ENCODE results near the gene HTRA3. TPM values are rescaled to one million over a fixed set of nuclear protein-coding genes. Genes with fewer than 3 reads are reported as not detected.

HTRA3 gene
- total and polyA plus RNA-seq, 2 experiments from 2014 or later: 3.2 to 5.2 TPM

- Histone ChIP-seq H3K27ac (no peak overlapping the region), H3K79me2 (ENCODE audit: insufficient read depth) (no peaks in the 10 kb centered on the region), H3K9ac (no peak overlapping the region), H2AFZ (no peak overlapping the region), H3K36me3 (ENCODE audit: low read depth) (no peaks in the 10 kb centered on the region), H4K20me1 (ENCODE audit: insufficient read depth) (no peaks in the 10 kb centered on the region), H3K9me2 (ENCODE audit: insufficient read depth) (no peaks in the 10 kb centered on the region), H3F3A (ENCODE audit: insufficient read depth) (no peaks in the 10 kb centered on the region), H3K9me3 (ENCODE audit: low read depth) (no peaks in the 10 kb centered on the region), H3K4me3 (no peak overlapping the region), H3K4me1 (ENCODE audit: insufficient read depth) (peaks cover 7% of the 10 kb centered on the region; the same call in 1 of the 2 replicates), H3K27me3 (replicated peaks; ENCODE audit: insufficient read depth) (no peaks in the 10 kb centered on the region), H3K4me2 (ENCODE audit: unreplicated experiment) (no peak overlapping the region)
- WGBS, 2 experiments (ENCODE audit: low coverage in 1 of 2, low lambda C conversion rate in 2 of 2, missing lambda C conversion rate in 2 of 2): 92 to 94% methylated on average over 7 of the region's 7 CpGs
- no peak for DNase-seq
- TF ChIP-seq EZH2 (IDR thresholded peaks at IDR 0.05; ENCODE audit: insufficient read depth, poor library complexity, severe bottlenecking) (no peak), EZH2phosphoT487 (IDR thresholded peaks at IDR 0.05; ENCODE audit: insufficient read depth, low read depth) (no peak)
- in situ Hi-C loops (cut with MboI): no loop called here
These were observed 49.0 kb downstream of the HTRA3 start for GRCh38 chr4:8318509-8318908.

- Histone ChIP-seq H3K36me3 (ENCODE audit: low read depth) (no peaks in the 10 kb centered on the region), H3K27ac (no peak overlapping the region), H2AFZ (no peak overlapping the region), H4K20me1 (ENCODE audit: insufficient read depth) (no peaks in the 10 kb centered on the region), H3K27me3 (replicated peaks; ENCODE audit: insufficient read depth) (no peaks in the 10 kb centered on the region), H3K4me3 (no peak overlapping the region), H3F3A (ENCODE audit: insufficient read depth) (no peaks in the 10 kb centered on the region), H3K79me2 (ENCODE audit: insufficient read depth) (no peaks in the 10 kb centered on the region), H3K9me2 (ENCODE audit: insufficient read depth) (no peaks in the 10 kb centered on the region), H3K4me1 (ENCODE audit: insufficient read depth) (peaks cover 7% of the 10 kb centered on the region; the same call in 1 of the 2 replicates), H3K4me2 (ENCODE audit: unreplicated experiment) (no peak overlapping the region), H3K9me3 (ENCODE audit: low read depth) (no peaks in the 10 kb centered on the region), H3K9ac (no peak overlapping the region)
- in situ Hi-C loops (cut with MboI): no loop called here
- WGBS, 2 experiments (ENCODE audit: low coverage in 1 of 2, low lambda C conversion rate in 2 of 2, missing lambda C conversion rate in 2 of 2): 94 to 100% methylated on average over 6 of the region's 6 CpGs
- DNase-seq: no peak
- TF ChIP-seq EZH2 (IDR thresholded peaks at IDR 0.05; ENCODE audit: insufficient read depth, poor library complexity, severe bottlenecking): no peak
- TF ChIP-seq EZH2phosphoT487 (IDR thresholded peaks at IDR 0.05; ENCODE audit: insufficient read depth, low read depth): no peak
These were observed 49.5 kb downstream of the HTRA3 start for GRCh38 chr4:8319061-8319460.

- no peaks in the 10 kb centered on the region for H3K9me2 ChIP-seq (ENCODE audit: insufficient read depth)
- no peaks in the 10 kb centered on the region for H3K9me3 ChIP-seq (ENCODE audit: low read depth)
- H4K20me1 ChIP-seq (ENCODE audit: insufficient read depth): no peaks in the 10 kb centered on the region
- in situ Hi-C loops (cut with MboI): no loop called here
- DNase-seq: no peak
- no peak overlapping the region for H3K27ac ChIP-seq
- 57 to 58% methylated on average over 13 of the region's 13 CpGs for WGBS, 2 experiments (ENCODE audit: low coverage in 1 of 2, low lambda C conversion rate in 2 of 2, missing lambda C conversion rate in 2 of 2)
- no peak overlapping the region for H2AFZ ChIP-seq
- no peaks in the 10 kb centered on the region for H3F3A ChIP-seq (ENCODE audit: insufficient read depth)
- H3K4me1 ChIP-seq (ENCODE audit: insufficient read depth): peaks cover 7% of the 10 kb centered on the region; the same call in 1 of the 2 replicates
- no peak overlapping the region for H3K4me2 ChIP-seq (ENCODE audit: unreplicated experiment)
- no peak for TF ChIP-seq EZH2 (IDR thresholded peaks at IDR 0.05; ENCODE audit: insufficient read depth, poor library complexity, severe bottlenecking)
- no peak for TF ChIP-seq EZH2phosphoT487 (IDR thresholded peaks at IDR 0.05; ENCODE audit: insufficient read depth, low read depth)
- H3K79me2 ChIP-seq (ENCODE audit: insufficient read depth): no peaks in the 10 kb centered on the region
- H3K4me3 ChIP-seq: no peak overlapping the region
- H3K36me3 ChIP-seq (ENCODE audit: low read depth): no peaks in the 10 kb centered on the region
- no peaks in the 10 kb centered on the region for H3K27me3 ChIP-seq (replicated peaks; ENCODE audit: insufficient read depth)
- H3K9ac ChIP-seq: no peak overlapping the region
These were observed 50.3 kb downstream of the HTRA3 start for GRCh38 chr4:8319731-8320385.

GRCh38 chr4:8320386-8320750, 50.8 kb downstream of the HTRA3 start:
- Histone ChIP-seq H3K4me3 (no peak overlapping the region), H3K4me1 (ENCODE audit: insufficient read depth) (peaks cover 12% of the 10 kb centered on the region), H3K9ac (no peak overlapping the region), H3K9me3 (ENCODE audit: low read depth) (no peaks in the 10 kb centered on the region), H2AFZ (no peak overlapping the region), H3K4me2 (ENCODE audit: unreplicated experiment) (no peak overlapping the region), H3K36me3 (ENCODE audit: low read depth) (no peaks in the 10 kb centered on the region), H3K27me3 (replicated peaks; ENCODE audit: insufficient read depth) (no peaks in the 10 kb centered on the region), H4K20me1 (ENCODE audit: insufficient read depth) (no peaks in the 10 kb centered on the region), H3K79me2 (ENCODE audit: insufficient read depth) (no peaks in the 10 kb centered on the region), H3K27ac (no peak overlapping the region), H3F3A (ENCODE audit: insufficient read depth) (no peaks in the 10 kb centered on the region), H3K9me2 (ENCODE audit: insufficient read depth) (no peaks in the 10 kb centered on the region)
- in situ Hi-C loops (cut with MboI): no loop called here
- TF ChIP-seq EZH2 (IDR thresholded peaks at IDR 0.05; ENCODE audit: insufficient read depth, poor library complexity, severe bottlenecking) (no peak), EZH2phosphoT487 (IDR thresholded peaks at IDR 0.05; ENCODE audit: insufficient read depth, low read depth) (no peak)
- DNase-seq: no peak
- 75 to 79% methylated on average over 2 of the region's 2 CpGs for WGBS, 2 experiments (ENCODE audit: low coverage in 1 of 2, low lambda C conversion rate in 2 of 2, missing lambda C conversion rate in 2 of 2)

All from GM23248 (cell line).